DOHH2 (cell line): ENCODE data around the gene SFI1.

Experiments
- CTCF ChIP-seq: fragments of 200-600 bp; sonication (generic); IDR thresholded peaks from one replicate; pipeline ENCODE4 v1.5.1; 2014; ENCODE audit warnings: antibody characterized with exemption, mild to moderate bottlenecking, low read depth, low read length; ENCODE audit not compliant: poor library complexity, severe bottlenecking
- EZH2phosphoT487 ChIP-seq: fragments of 200-600 bp; sonication (generic); IDR thresholded peaks from 2 replicates; pipeline ENCODE4 v1.6.1; 2017; ENCODE audit warnings: borderline replicate concordance, mild to moderate bottlenecking, antibody characterized with exemption, low read length, moderate library complexity, mixed read lengths

DNA sequence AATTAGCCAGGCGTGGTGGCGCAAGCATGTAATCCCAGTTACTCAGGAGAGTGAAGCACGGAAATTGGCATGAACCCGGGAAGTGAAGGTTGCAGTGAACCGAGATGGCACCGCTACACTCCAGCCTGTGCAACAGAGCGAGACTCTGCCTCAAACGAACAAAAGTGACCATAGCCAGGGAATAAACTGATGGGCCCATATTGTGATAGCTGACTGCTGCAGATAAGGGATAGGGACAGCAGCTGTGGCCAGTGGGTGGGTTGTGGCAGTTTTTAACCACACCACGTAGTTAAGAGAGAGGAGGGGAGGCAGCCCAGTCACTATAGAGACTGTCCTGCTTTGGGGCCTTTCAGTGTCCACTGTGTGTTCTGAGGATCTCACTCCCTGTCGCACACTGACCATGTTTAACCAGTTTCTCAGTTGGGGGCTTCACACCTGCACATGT is 106.8 kb downstream of the SFI1 start:
- TF ChIP-seq CTCF (no peak), EZH2phosphoT487 (no peak)
